ENCODE measurements around the gene TMX2.

Gene TMX2

GRCh38 chr11:57764566-57764965 lies 52.2 kb downstream of the TMX2 start:
- Histone ChIP-seq H3K27ac (no peak overlapping the region), H3K27me3 (replicated peaks) (no peaks in the 10 kb centered on the region), H3K4me3 (ENCODE audit: low read depth, low read length) (peak overlapping the region; percentile 72), H3K36me3 (replicated peaks) (no peaks in the 10 kb centered on the region)
- TF ChIP-seq CTCF (IDR thresholded peaks at IDR 0.05; ENCODE audit: low read depth, low read length, missing control alignments) = no peak
- DNase-seq = no peak
- in situ Hi-C loops (cut with HindIII; ENCODE audit: low pct_ligation_motif_present, low sequenced_read_pairs) = no loop called here

GRCh38 chr11:57764972-57765371 lies 52.6 kb downstream of the TMX2 start:
- Histone ChIP-seq H3K36me3 (replicated peaks) (no peaks in the 10 kb centered on the region), H3K4me3 (ENCODE audit: low read depth, low read length) (peak overlapping the region; percentile 72), H3K27ac (no peak overlapping the region), H3K27me3 (replicated peaks) (no peaks in the 10 kb centered on the region)
- no peak for DNase-seq
- in situ Hi-C loops (cut with HindIII; ENCODE audit: low pct_ligation_motif_present, low sequenced_read_pairs) = no loop called here
- no peak for TF ChIP-seq CTCF (IDR thresholded peaks at IDR 0.05; ENCODE audit: low read depth, low read length, missing control alignments)

- TF ChIP-seq CTCF (IDR thresholded peaks at IDR 0.05; ENCODE audit: low read depth, low read length, missing control alignments) = no peak
- Histone ChIP-seq H3K36me3 (replicated peaks) (no peaks in the 10 kb centered on the region), H3K4me3 (ENCODE audit: low read depth, low read length) (no peak overlapping the region), H3K27me3 (replicated peaks) (no peaks in the 10 kb centered on the region), H3K27ac (no peak overlapping the region)
- in situ Hi-C loops (cut with HindIII; ENCODE audit: low pct_ligation_motif_present, low sequenced_read_pairs) = no loop called here
- DNase-seq = no peak
Measured at GRCh38 chr11:57770793-57771192, 58.4 kb downstream of the TMX2 start.

GRCh38 chr11:57771365-57771764 lies 59.0 kb downstream of the TMX2 start:
- DNase-seq = no peak
- in situ Hi-C loops (cut with HindIII; ENCODE audit: low pct_ligation_motif_present, low sequenced_read_pairs) = no loop called here
- Histone ChIP-seq H3K36me3 (replicated peaks) (no peaks in the 10 kb centered on the region), H3K4me3 (ENCODE audit: low read depth, low read length) (no peak overlapping the region), H3K27me3 (replicated peaks) (no peaks in the 10 kb centered on the region), H3K27ac (no peak overlapping the region)
- TF ChIP-seq CTCF (IDR thresholded peaks at IDR 0.05; ENCODE audit: low read depth, low read length, missing control alignments) = no peak

GRCh38 chr11:57772562-57772961 lies 60.2 kb downstream of the TMX2 start:
- H3K27ac ChIP-seq = peak overlapping the region; percentile 71
- TF ChIP-seq CTCF (IDR thresholded peaks at IDR 0.05; ENCODE audit: low read depth, low read length, missing control alignments) = no peak
- no peaks in the 10 kb centered on the region for H3K27me3 ChIP-seq (replicated peaks)
- in situ Hi-C loops (cut with HindIII; ENCODE audit: low pct_ligation_motif_present, low sequenced_read_pairs) = no loop called here
- H3K36me3 ChIP-seq (replicated peaks) = no peaks in the 10 kb centered on the region
- DNase-seq = no peak
- H3K4me3 ChIP-seq (ENCODE audit: low read depth, low read length) = no peak overlapping the region

GRCh38 chr11:57773026-57773598 lies 60.7 kb downstream of the TMX2 start:
- Histone ChIP-seq H3K4me3 (ENCODE audit: low read depth, low read length) (no peak overlapping the region), H3K27ac (peak overlapping the region; percentile 71), H3K27me3 (replicated peaks) (no peaks in the 10 kb centered on the region), H3K36me3 (replicated peaks) (no peaks in the 10 kb centered on the region)
- DNase-seq = no peak
- TF ChIP-seq CTCF (IDR thresholded peaks at IDR 0.05; ENCODE audit: low read depth, low read length, missing control alignments) = no peak
- in situ Hi-C loops (cut with HindIII; ENCODE audit: low pct_ligation_motif_present, low sequenced_read_pairs) = no loop called here
